ENCODE data around the gene EEIG2. TPM values are rescaled to one million over a fixed set of nuclear protein-coding genes. Genes with fewer than 3 reads are reported as not detected.

EEIG2 gene
- total and polyA plus RNA-seq, 9 of the 15 experiments (the other 6 are each of a cell fraction or from before 2014, with no cell fraction given), result 6.1 to 26.9 (median 15.2) TPM

GRCh38 chr1:108533351-108534083, 26.4 kb upstream of the EEIG2 start (continued):
- TF ChIP-seq, protein P1, sequence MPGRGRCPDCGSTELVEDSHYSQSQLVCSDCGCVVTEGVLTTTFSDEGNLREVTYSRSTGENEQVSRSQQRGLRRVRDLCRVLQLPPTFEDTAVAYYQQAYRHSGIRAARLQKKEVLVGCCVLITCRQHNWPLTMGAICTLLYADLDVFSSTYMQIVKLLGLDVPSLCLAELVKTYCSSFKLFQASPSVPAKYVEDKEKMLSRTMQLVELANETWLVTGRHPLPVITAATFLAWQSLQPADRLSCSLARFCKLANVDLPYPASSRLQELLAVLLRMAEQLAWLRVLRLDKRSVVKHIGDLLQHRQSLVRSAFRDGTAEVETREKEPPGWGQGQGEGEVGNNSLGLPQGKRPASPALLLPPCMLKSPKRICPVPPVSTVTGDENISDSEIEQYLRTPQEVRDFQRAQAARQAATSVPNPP (IDR thresholded peaks at IDR 0.05; ENCODE audit: borderline replicate concordance, insufficient read depth, insufficient read length), result no peak
- TF ChIP-seq MYNN (IDR thresholded peaks at IDR 0.05) (peak; percentile 90), MYNN (CRISPR knock-in tag; IDR thresholded peaks at IDR 0.05) (no peak), ZNF175 (CRISPR knock-in tag; IDR thresholded peaks at IDR 0.05; ENCODE audit: low read depth) (peak; percentile 82), ELF4 (CRISPR knock-in tag; IDR thresholded peaks at IDR 0.05) (peak; percentile 95), BRD4 (IDR thresholded peaks at IDR 0.05) (no peak), OTX1 (CRISPR knock-in tag; IDR thresholded peaks at IDR 0.05) (peak; percentile 68; the same call in 1 of the 2 replicates), CC2D1A (IDR thresholded peaks at IDR 0.05) (peak; percentile 98), KDM4B (IDR thresholded peaks at IDR 0.05; ENCODE audit: borderline replicate concordance in 2 of 2, low read depth in 1 of 2) (peak in 1 of 2 experiments; percentile 37; a peak in 1 of 4 replicates), NCOA6 (IDR thresholded peaks at IDR 0.05) (no peak), RFX7 (CRISPR knock-in tag; IDR thresholded peaks at IDR 0.05) (no peak), BMI1 (IDR thresholded peaks at IDR 0.05; ENCODE audit: low read length) (no peak), CREB3 (tag; conservative IDR thresholded peaks at IDR 0.05; ENCODE audit: low read depth) (no peak), ATF6 (CRISPR knock-in tag; IDR thresholded peaks at IDR 0.05) (no peak), MTA1 (IDR thresholded peaks at IDR 0.05; ENCODE audit: borderline replicate concordance) (peak; percentile 81; the same call in 1 of the 2 replicates), SRSF9 (IDR thresholded peaks at IDR 0.05; ENCODE audit: borderline replicate concordance, low read depth, low read length) (no peak)
- TF ChIP-seq, protein P2, sequence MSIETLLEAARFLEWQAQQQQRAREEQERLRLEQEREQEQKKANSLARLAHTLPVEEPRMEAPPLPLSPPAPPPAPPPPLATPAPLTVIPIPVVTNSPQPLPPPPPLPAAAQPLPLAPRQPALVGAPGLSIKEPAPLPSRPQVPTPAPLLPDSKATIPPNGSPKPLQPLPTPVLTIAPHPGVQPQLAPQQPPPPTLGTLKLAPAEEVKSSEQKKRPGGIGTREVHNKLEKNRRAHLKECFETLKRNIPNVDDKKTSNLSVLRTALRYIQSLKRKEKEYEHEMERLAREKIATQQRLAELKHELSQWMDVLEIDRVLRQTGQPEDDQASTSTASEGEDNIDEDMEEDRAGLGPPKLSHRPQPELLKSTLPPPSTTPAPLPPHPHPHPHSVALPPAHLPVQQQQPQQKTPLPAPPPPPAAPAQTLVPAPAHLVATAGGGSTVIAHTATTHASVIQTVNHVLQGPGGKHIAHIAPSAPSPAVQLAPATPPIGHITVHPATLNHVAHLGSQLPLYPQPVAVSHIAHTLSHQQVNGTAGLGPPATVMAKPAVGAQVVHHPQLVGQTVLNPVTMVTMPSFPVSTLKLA (conservative IDR thresholded peaks at IDR 0.05), result peak in 1 of 2 experiments; percentile 12; a peak in 1 of 4 replicates
- TF ChIP-seq, protein P3, sequence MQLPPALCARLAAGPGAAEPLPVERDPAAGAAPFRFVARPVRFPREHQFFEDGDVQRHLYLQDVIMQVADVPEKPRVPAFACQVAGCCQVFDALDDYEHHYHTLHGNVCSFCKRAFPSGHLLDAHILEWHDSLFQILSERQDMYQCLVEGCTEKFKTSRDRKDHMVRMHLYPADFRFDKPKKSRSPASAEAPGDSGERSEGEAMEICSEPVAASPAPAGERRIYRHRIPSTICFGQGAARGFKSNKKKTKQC (CRISPR knock-in tag; IDR thresholded peaks at IDR 0.05), result no peak
- TF ChIP-seq, protein P4, sequence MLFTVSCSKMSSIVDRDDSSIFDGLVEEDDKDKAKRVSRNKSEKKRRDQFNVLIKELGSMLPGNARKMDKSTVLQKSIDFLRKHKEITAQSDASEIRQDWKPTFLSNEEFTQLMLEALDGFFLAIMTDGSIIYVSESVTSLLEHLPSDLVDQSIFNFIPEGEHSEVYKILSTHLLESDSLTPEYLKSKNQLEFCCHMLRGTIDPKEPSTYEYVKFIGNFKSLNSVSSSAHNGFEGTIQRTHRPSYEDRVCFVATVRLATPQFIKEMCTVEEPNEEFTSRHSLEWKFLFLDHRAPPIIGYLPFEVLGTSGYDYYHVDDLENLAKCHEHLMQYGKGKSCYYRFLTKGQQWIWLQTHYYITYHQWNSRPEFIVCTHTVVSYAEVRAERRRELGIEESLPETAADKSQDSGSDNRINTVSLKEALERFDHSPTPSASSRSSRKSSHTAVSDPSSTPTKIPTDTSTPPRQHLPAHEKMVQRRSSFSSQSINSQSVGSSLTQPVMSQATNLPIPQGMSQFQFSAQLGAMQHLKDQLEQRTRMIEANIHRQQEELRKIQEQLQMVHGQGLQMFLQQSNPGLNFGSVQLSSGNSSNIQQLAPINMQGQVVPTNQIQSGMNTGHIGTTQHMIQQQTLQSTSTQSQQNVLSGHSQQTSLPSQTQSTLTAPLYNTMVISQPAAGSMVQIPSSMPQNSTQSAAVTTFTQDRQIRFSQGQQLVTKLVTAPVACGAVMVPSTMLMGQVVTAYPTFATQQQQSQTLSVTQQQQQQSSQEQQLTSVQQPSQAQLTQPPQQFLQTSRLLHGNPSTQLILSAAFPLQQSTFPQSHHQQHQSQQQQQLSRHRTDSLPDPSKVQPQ (CRISPR knock-in tag; IDR thresholded peaks at IDR 0.05; ENCODE audit: borderline replicate concordance), result no peak

Data from K562 (cell line).